ENCODE results near the gene APMAP. TPM values are rescaled to one million over a fixed set of nuclear protein-coding genes. Genes with fewer than 3 reads are reported as not detected.

Gene APMAP
- total and polyA plus RNA-seq, 9 of the 15 experiments (the other 6 are each of a cell fraction or from before 2014, with no cell fraction given) = 6.7 to 18.2 (median 14.4) TPM

- TF ChIP-seq MYC (IDR thresholded peaks at IDR 0.05; ENCODE audit: low read depth, low read length) (no peak), MYC (CRISPR knock-in tag; IDR thresholded peaks at IDR 0.05; ENCODE audit: borderline replicate concordance, low read depth) (no peak), ZNF785 (CRISPR knock-in tag; IDR thresholded peaks at IDR 0.05) (no peak), RAD51 (IDR thresholded peaks at IDR 0.05; ENCODE audit: borderline replicate concordance, low read depth) (peak; percentile 63; the same call in 1 of the 2 replicates), BRD9 (IDR thresholded peaks at IDR 0.05; ENCODE audit: low read depth, partially characterized antibody) (no peak), ZNF217 (CRISPR knock-in tag; IDR thresholded peaks at IDR 0.05) (no peak)
Observed at GRCh38 chr20:25032065-25032477, 39.5 kb upstream of the APMAP start (continued).

DNA sequence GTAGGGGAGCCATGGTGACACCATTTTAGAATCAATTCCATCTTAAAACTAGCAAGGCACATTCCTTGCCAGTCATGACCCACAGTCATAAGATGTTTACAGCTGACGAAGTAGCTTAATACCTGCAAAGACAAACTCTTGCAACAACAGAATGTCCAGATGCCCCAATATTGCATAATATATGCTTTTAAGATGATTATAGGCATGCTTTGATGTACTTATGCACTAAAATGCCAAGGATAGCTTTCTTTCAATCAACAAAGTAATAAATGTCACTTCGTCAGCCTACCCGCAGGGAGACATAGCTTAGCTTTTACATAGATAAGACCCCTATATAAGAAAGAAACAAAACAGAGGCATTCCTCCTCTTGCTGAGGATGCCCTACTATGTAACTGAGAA is 38.7 kb upstream of the APMAP start:
- no peaks in the 10 kb centered on the region for H3K9me3 ChIP-seq (replicated peaks; ENCODE audit: control insufficient read depth, insufficient read depth, low read depth, low read length)
- no TSS peak for BruUV-seq (replicated peaks)
- DNase-seq (ENCODE audit: extremely low read depth in 1 of 4, low spot score in 3 of 4) (no peak), ATAC-seq (no peak), FAIRE-seq (no peak)
- H2AFZ ChIP-seq (ENCODE audit: low read depth, low read length) = no peak overlapping the region
- no peak overlapping the region for H3K9ac ChIP-seq (ENCODE audit: insufficient read depth in 1 of 2, low read depth in 2 of 2, low read length in 2 of 2)
- ChIA-PET POLR2A (interaction anchor here (0.6 kb wide), 1 partner anchor 14 kb away, joined by 3 read pairs; no protein-coding TSS in a partner anchor), CTCF (ENCODE audit: low intra/inter-chr PET ratio) (no interaction called here)
- H3K27ac ChIP-seq (ENCODE audit: extremely low read depth, low read depth, low read length) = no peak overlapping the region
- no peak overlapping the region for H3K4me3 ChIP-seq
- H3K79me2 ChIP-seq (ENCODE audit: control insufficient read depth, insufficient read depth, low read length) = no peaks in the 10 kb centered on the region
- WGBS (ENCODE audit: insufficient coverage, low coverage, missing lambda C conversion rate) = 4% methylated on average over 3 of the region's 3 CpGs
- peaks cover 0 to 26% of the 10 kb centered on the region in 2 experiments; a peak in 3 of 5 replicates for H3K27me3 ChIP-seq (ENCODE audit: control insufficient read depth in 2 of 2, insufficient read depth in 2 of 2, low read length in 2 of 2)
- in situ Hi-C loops (cut with MboI) = no loop called here
- peaks cover 4 to 11% of the 10 kb centered on the region in 2 experiments; a peak in 3 of 5 replicates for H3K4me1 ChIP-seq (replicated peaks in 1 of 2; ENCODE audit: control insufficient read depth in 2 of 2, insufficient read depth in 2 of 2, low read length in 2 of 2)
- H3K4me2 ChIP-seq (ENCODE audit: insufficient read depth, low read length) = no peak overlapping the region
- H4K20me1 ChIP-seq (replicated peaks; ENCODE audit: control insufficient read depth, insufficient read depth, low read length) = no peaks in the 10 kb centered on the region
- intact Hi-C loops (cut with micrococcal nuclease) = no loop called here
- TF ChIP-seq CEBPG (CRISPR knock-in tag; IDR thresholded peaks at IDR 0.05) (no peak), CEBPG (tag; conservative IDR thresholded peaks at IDR 0.05 in 1 of 2, IDR thresholded peaks at IDR 0.05 in 1 of 2) (0 out of 4 replicates have a peak, but pooled peaks of 1 of the 2 experiments have one; percentile 7), CREB1 (IDR thresholded peaks at IDR 0.05) (no peak), CREB1 (CRISPR knock-in tag; IDR thresholded peaks at IDR 0.05) (no peak)
- H3K36me3 ChIP-seq (ENCODE audit: control insufficient read depth, insufficient read depth, low read length) = no peaks in the 10 kb centered on the region
- H3K9me1 ChIP-seq (ENCODE audit: control insufficient read depth, insufficient read depth, low read length) = no peaks in the 10 kb centered on the region

Measured in K562 (cell line).